Stimulated activated CD8-positive, alpha-beta memory T cell treated with anti-CD3 and anti-CD28 coated beads, Interleukin-12 subunit alpha, Interleukin-12 subunit beta, amount 100 ng/mL, for 24 hours (primary cell): ENCODE results near the gene PIGX.

Experiments used
- DNase-seq: peaks from one replicate; pipeline ENCODE4 v3.0.0-alpha.2; 2020; ENCODE audit errors: extremely low read depth

PIGX gene

DNA sequence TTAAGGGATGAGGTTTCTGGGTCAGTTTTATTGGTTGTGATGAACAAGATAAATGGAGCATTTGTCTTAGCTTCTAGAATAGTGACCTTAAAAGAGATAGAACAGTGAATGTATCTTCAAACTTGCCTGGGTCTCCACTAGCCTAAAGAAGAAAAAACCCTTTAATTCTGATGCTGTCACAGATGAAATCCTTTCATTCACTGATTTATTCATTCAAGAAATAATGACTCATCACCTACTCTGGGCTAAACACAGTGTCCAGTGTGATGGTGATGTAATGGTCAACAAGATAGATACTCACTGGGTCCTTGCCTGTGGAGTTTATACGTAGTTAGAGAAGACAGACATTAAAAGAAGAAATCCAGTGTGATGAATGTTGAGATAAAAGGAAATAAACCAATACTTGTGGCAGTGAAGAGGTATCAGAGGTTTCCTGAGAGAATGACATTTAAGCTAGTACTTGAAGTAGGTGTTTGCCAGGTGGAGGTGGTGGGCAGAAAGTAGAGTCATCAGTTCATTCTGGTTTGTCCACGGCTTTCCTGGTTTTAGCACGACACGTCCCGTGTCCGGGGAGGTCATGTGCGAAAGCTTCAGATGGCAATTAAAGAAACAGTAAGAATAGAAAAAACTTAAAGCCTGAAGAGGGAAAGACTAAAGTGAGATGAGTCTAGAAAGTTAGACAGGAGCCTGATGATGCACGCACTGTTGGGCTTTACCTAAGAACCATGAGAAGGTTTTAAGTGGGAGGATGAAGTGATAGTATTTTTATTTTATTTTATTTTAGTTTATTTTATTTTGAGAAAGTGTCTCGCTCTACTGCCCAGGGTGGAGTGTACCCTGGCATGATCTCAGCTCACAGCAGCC lies 45.9 kb downstream of the PIGX start:
- DNase-seq: no peak

DNA sequence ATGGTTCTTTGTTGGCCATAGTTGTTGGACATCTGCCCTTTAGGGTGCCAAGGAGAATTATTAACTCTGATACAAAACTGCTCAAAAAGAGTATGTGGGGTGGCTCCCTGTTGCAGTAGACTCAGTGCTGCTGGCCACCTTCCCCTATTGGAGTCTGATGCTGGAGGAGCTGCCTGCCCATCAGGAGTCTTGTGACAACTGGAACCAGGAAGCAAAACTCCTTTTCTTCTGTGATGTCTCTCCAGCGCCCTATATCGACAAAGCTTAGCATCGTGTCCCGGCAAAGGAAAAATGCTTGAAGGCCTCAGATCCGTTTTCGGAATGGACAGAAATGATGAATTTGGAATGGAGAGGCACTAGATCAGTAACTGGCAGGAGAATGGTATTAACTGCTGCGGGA lies 51.0 kb downstream of the PIGX start:
- DNase-seq: no peak

- no peak for DNase-seq
These were observed 53.3 kb downstream of the PIGX start for GRCh38 chr3:196765454-196765853.

DNA sequence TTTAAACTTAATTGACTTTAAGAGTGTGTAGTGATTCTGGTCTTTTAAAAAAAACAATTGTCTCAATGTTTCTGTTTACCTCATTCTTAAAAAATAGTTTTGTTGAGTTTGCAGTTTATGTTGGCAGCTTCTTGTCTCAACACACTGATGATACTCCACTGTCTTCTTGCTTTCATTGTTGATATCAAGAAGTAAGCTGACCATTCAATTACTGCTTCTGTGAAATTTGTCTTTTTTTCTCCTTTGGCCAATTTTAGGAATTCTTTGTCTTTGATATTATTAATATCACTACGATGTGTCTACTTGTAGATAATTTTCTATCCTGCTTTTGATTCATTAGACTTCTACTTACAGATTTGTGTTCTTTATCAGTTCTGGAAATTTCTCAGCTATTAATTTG lies 58.9 kb downstream of the PIGX start:
- no peak for DNase-seq

DNA sequence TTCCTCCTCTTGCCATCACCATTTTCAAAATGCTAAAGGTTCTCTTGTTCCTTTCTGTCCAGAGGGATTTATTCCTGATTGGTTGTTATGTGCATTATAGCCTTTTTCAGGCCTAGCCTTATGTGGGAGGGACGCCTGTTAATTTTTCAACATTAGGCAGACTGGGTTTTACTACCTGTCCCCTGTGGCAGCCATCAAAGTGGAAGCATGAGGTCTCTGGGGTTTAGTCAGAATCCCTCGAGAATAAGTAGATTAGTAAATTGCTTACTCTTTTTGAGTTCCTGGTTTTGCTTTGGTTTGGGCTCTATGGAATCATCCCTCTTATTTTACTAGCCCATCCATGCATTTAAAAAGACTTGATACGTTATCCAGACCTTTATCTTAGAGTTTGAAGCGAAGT lies 59.9 kb downstream of the PIGX start:
- DNase-seq: no peak

DNA sequence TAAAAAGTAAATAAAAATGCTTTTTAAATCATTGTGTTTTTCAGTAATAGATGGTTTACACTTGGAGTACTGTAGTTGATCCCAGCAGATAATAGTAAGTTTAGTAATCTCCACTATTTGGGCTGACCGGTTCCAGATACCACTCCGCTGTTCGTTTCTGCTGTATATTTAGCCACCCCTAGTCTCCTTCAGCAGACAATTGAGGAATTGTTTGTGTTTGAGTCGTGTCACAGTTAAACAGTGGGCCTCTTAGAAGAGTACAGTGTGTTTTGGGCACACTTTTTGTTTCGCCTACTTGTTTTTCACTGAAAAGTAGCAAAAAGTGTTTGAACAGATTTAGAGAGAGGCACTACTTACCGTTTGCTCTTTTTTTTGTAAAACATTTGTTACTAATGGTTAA lies 60.7 kb downstream of the PIGX start:
- DNase-seq: no peak

- no peak for DNase-seq
These were observed 62.1 kb downstream of the PIGX start for GRCh38 chr3:196774191-196774820.

DNA sequence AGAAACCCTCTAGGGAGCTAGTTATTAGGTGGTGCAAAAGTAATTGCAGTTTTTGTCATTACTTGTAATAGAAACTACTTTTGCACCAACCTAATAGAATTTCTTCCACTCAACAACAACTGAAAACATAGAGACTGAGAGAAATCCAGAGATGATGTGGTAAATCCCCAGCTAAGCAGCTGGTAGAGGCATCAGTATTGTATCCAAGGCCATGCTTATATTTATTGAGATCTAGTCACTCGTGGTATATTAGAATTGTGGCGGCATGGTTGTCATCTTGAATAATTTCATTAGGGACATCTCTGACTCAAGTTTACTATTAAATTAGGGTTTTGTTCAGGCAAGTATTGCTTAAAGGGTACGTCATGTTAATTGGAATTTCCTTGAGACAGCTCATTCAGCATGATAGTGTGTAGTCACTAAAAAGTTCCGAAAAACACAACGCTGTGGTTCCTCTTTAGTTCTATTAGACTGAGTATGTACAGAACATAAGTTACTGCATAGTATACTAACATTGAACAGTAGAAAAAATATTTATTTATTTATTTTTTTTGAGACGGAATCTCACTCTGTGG lies 62.8 kb downstream of the PIGX start:
- no peak for DNase-seq

DNA sequence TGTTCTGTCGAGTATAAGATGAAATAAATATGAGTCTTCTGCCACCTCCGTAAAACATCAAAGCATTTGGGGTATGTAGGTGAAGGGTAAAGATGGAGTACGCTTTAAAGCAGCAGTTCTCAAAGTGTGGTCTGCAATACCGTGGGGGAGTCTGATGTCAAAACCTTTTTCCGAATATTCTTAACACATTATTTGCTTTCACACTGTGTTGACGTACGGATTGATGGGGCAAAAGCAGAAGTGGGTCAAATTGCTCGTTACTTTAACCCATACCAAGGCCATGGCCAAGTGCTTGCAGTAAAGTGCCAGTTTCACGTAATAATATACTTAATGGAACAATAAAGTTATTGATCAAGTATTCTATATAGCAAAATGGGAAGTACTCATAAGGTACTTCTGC lies 63.8 kb downstream of the PIGX start:
- no peak for DNase-seq

GRCh38 chr3:196777836-196778235 lies 65.7 kb downstream of the PIGX start:
- DNase-seq: no peak

DNA sequence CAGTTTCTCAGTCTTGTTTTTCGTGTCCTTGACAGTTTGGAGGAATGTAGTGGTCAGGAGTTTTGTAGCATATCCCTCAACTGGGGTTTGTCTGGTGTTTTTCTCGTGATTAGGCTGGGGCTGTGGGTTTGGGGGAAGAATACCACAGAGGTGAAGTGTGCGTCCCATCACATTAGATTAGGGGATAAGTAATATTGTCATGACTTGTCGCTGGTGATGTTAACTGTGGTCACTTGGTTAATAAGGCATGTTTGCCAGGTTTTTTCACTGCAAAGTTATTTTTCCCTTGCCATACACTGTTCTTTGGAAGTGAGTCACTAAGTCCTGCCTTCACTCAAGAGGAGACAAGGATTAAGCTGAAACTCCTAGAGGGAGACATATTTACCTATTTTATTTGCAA lies 66.6 kb downstream of the PIGX start:
- no peak for DNase-seq

DNA sequence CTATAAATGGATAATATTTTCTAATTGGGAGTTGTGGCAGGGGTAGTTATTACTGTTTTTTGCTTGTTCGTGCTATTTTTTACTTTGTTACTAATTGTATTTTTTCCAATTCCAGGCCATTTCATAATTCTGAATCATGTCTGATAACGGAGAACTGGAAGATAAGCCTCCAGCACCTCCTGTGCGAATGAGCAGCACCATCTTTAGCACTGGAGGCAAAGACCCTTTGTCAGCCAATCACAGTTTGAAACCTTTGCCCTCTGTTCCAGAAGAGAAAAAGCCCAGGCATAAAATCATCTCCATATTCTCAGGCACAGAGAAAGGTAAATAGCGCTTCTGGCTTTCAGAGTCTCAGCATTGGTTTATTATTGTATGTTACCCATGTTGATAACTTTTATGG lies 70.3 kb downstream of the PIGX start:
- DNase-seq: no peak
